Naive thymus-derived CD4-positive, alpha-beta T cell (primary cell): ENCODE data around the gene SMIM33. TPM values are rescaled to one million over a fixed set of nuclear protein-coding genes. Genes with fewer than 3 reads are reported as not detected.

Experiments used
- ATAC-seq: fragments of 150-1000 bp; cut with Tn5 transposase; 2 replicates; pipeline ENCODE4 v1.10.0; 2021; ENCODE audit warnings: mild to moderate bottlenecking, moderate library complexity
- CTCF ChIA-PET: fragments of 350-600 bp; sonication (Branson Sonifier 250); formaldehyde crosslinking; loops from one replicate; lab custom pipeline; 2021; ENCODE audit warnings: antibody characterized with exemption; lab: Charles Lee
- POLR2A ChIA-PET: fragments of 350-600 bp; sonication (Branson Sonifier 250); formaldehyde crosslinking; loops from one replicate; lab custom pipeline; 2021; ENCODE audit warnings: antibody characterized with exemption, inconsistent platforms; lab: Charles Lee
- DNase-seq, 9 donors: peaks; one replicate each; pipeline versions ENCODE4 v3.0.0 to v3.0.0-alpha.2; 2020 to 2022; ENCODE audit warnings: mixed read lengths in 1 of 9
- H3K27ac ChIP-seq: one replicate; pipeline ENCODE4 v1.7.0; 2013; ENCODE audit warnings: mild to moderate bottlenecking, low read depth, low read length, moderate library complexity
- H3K27me3 ChIP-seq, 2 donors: one replicate each; pipeline ENCODE4 v1.7.0; 2013; ENCODE audit warnings: low read length in 2 of 2, mild to moderate bottlenecking in 2 of 2, moderate library complexity in 2 of 2; ENCODE audit not compliant: control insufficient read depth in 2 of 2, insufficient read depth in 2 of 2
- H3K36me3 ChIP-seq, 3 experiments: 1 replicate in 2 of 3; 2 replicates in 1 of 3; pipeline ENCODE4 v1.7.0; 2013; ENCODE audit warnings: low read length in 3 of 3, mild to moderate bottlenecking in 3 of 3, moderate library complexity in 1 of 3; ENCODE audit not compliant: insufficient read depth in 3 of 3, control insufficient read depth in 2 of 3
- H3K4me1 ChIP-seq, 2 donors: one replicate each; pipeline ENCODE4 v1.7.0; 2013; ENCODE audit warnings: low read length in 2 of 2, mild to moderate bottlenecking in 2 of 2, moderate library complexity in 1 of 2; ENCODE audit not compliant: control insufficient read depth in 2 of 2, insufficient read depth in 2 of 2
- H3K4me3 ChIP-seq: 2 replicates; pipeline ENCODE4 v1.7.0; 2013; ENCODE audit warnings: mild to moderate bottlenecking, low read length
- H3K9me3 ChIP-seq, 3 experiments: 1 replicate in 2 of 3; 2 replicates in 1 of 3; pipeline ENCODE4 v1.7.0; 2013; ENCODE audit warnings: low read length in 3 of 3; ENCODE audit not compliant: control insufficient read depth in 2 of 3
- H3K27ac Mint-ChIP-seq, 9 donors: one replicate each; pipeline ENCODE4 v1.8.0; 2020 to 2022; ENCODE audit warnings: mixed read lengths in 9 of 9, mild to moderate bottlenecking in 8 of 9, moderate library complexity in 5 of 9, inconsistent platforms in 2 of 9
- H3K27me3 Mint-ChIP-seq, 5 donors: one replicate each; pipeline ENCODE4 v1.8.0; 2021 to 2022; ENCODE audit warnings: mixed read lengths in 5 of 5, mild to moderate bottlenecking in 1 of 5
- H3K36me3 Mint-ChIP-seq, 5 donors: one replicate each; pipeline ENCODE4 v1.8.0; 2020 to 2022; ENCODE audit warnings: mixed read lengths in 5 of 5, mild to moderate bottlenecking in 3 of 5, inconsistent platforms in 1 of 5
- H3K4me1 Mint-ChIP-seq, 7 donors: one replicate each; pipeline ENCODE4 v1.8.0; 2020 to 2022; ENCODE audit warnings: mixed read lengths in 7 of 7, mild to moderate bottlenecking in 3 of 7, inconsistent platforms in 1 of 7
- H3K4me3 Mint-ChIP-seq, 10 donors: one replicate each; pipeline ENCODE4 v1.8.0; 2020 to 2022; ENCODE audit warnings: mild to moderate bottlenecking in 10 of 10, mixed read lengths in 10 of 10, moderate library complexity in 6 of 10, inconsistent platforms in 2 of 10
- H3K9me3 Mint-ChIP-seq, 11 donors: one replicate each; pipeline ENCODE4 v1.8.0; 2020 to 2022; ENCODE audit warnings: mixed read lengths in 11 of 11, mild to moderate bottlenecking in 4 of 11, inconsistent platforms in 1 of 11, moderate library complexity in 1 of 11
- intact Hi-C, 2 donors: fragments of 100-400 bp; cut with micrococcal nuclease; formaldehyde crosslinking; loops; one replicate each; pipeline ENCODE4 v1.15.1; 2023
- polyA plus RNA-seq, 2 donors: library from polyadenylated mRNA; unstranded; fragments of 300-500 nt; fragmentation: Illumina TruSeq; gene quantifications; one replicate each; pipeline ENCODE4 v1.2.3, GENCODE V29; 2021
- total RNA-seq, 6 experiments: library from RNA in 5 of 6; stranded (reverse) in 5 of 6; gene quantifications; 1 replicate in 5 of 6; 2 replicates in 1 of 6; pipeline ENCODE4 v1.2.3 and lab custom pipeline; 2021 to 2026

SMIM33 gene
- total and polyA plus RNA-seq, 7 experiments from 2014 or later: 0.09 to 0.99 (median 0.27) TPM; not detected in 2

- Histone ChIP-seq H3K27ac (peak overlapping the region; percentile 73), H3K36me3 (no peaks in the 10 kb centered on the region), H3K27me3 (no peaks in the 10 kb centered on the region), H3K4me3 (peak overlapping the region; percentile 10), H3K4me1 (peaks cover 35 to 49% of the 10 kb centered on the region in 2 donors), H3K9me3 (no peaks in the 10 kb centered on the region)
- peak overlapping the region; percentile 38 to 86 (median 64) for H3K4me3 Mint-ChIP-seq
- ChIA-PET CTCF (interaction anchor here (0.6 to 3.9 kb wide), 6 partner anchors 27 to 232 kb away, joined by 3 to 16 read pairs (median 4); no protein-coding TSS in a partner anchor), POLR2A (interaction anchor here (0.6 to 5.6 kb wide), 16 partner anchors 9 to 150 kb away, joined by 3 to 36 read pairs (median 5); partner anchors contain the start of genes DNAJC18, SMIM33, STING1 and UBE2D2)
- DNase-seq: peak in 8 of 9 donors; percentile 71 to 89 (median 85)
- peak; percentile 98 for ATAC-seq
- peaks cover 0 to 1% (median 0%) of the 10 kb centered on the region in 11 donors for H3K9me3 Mint-ChIP-seq
- no peaks in the 10 kb centered on the region for H3K36me3 Mint-ChIP-seq
- intact Hi-C loops: loop anchor here (1.0 to 2.0 kb wide), 9 partner anchors 12 to 55 kb away; partner anchors contain the start of genes DNAJC18 (in 2 of the 2) and STING1 (in 2 of the 2)
- H3K27me3 Mint-ChIP-seq: no peaks in the 10 kb centered on the region
- H3K27ac Mint-ChIP-seq: peak overlapping the region; percentile 89 to 98 (median 94)
- peaks cover 33 to 72% (median 64%) of the 10 kb centered on the region in 7 donors for H3K4me1 Mint-ChIP-seq
Observed at GRCh38 chr5:139458580-139459407, 12.0 kb upstream of the SMIM33 start.

GRCh38 chr5:139459451-139459934, 11.3 kb upstream of the SMIM33 start:
- H3K4me1 Mint-ChIP-seq: peaks cover 27 to 65% (median 58%) of the 10 kb centered on the region in 7 donors
- no peak for ATAC-seq
- peak overlapping the region in 5 of 10 donors; percentile 29 to 86 (median 61) for H3K4me3 Mint-ChIP-seq
- Histone ChIP-seq H3K4me3 (peak overlapping the region; percentile 10), H3K4me1 (peaks cover 29 to 42% of the 10 kb centered on the region in 2 donors), H3K36me3 (no peaks in the 10 kb centered on the region), H3K27ac (peak overlapping the region; percentile 73), H3K27me3 (no peaks in the 10 kb centered on the region), H3K9me3 (no peaks in the 10 kb centered on the region)
- peak in 1 of 9 donors; percentile 54 for DNase-seq
- intact Hi-C loops: loop anchor here (1.0 to 2.0 kb wide), 4 partner anchors 13 to 53 kb away; partner anchors contain the start of gene STING1 (in 2 of the 2)
- H3K27me3 Mint-ChIP-seq: no peaks in the 10 kb centered on the region
- H3K36me3 Mint-ChIP-seq: no peaks in the 10 kb centered on the region
- peaks cover 0 to 1% (median 0%) of the 10 kb centered on the region in 11 donors for H3K9me3 Mint-ChIP-seq
- peak overlapping the region; percentile 89 to 98 (median 94) for H3K27ac Mint-ChIP-seq
- ChIA-PET CTCF (interaction anchor here (0.7 to 3.9 kb wide), 3 partner anchors 37 to 231 kb away, joined by 3 to 16 read pairs (median 5); no protein-coding TSS in a partner anchor), POLR2A (interaction anchor here (0.8 to 5.6 kb wide), 10 partner anchors 8 to 105 kb away, joined by 3 to 36 read pairs (median 5); partner anchors contain the start of genes DNAJC18, SMIM33, STING1 and UBE2D2)

GRCh38 chr5:139460455-139460854, 10.3 kb upstream of the SMIM33 start:
- CTCF ChIA-PET: interaction anchor here (0.7 to 3.9 kb wide), 4 partner anchors 22 to 52 kb away, joined by 3 to 16 read pairs (median 3); no protein-coding TSS in a partner anchor
- H3K4me3 ChIP-seq: no peak overlapping the region
- H3K4me1 Mint-ChIP-seq: peaks cover 25 to 56% (median 52%) of the 10 kb centered on the region in 7 donors

GRCh38 chr5:139461176-139461575, 9.6 kb upstream of the SMIM33 start:
- peaks cover 25 to 53% (median 51%) of the 10 kb centered on the region in 7 donors for H3K4me1 Mint-ChIP-seq
- Histone ChIP-seq H3K36me3 (no peaks in the 10 kb centered on the region), H3K9me3 (no peaks in the 10 kb centered on the region), H3K4me3 (no peak overlapping the region), H3K4me1 (peaks cover 29 to 40% of the 10 kb centered on the region in 2 donors), H3K27ac (no peak overlapping the region), H3K27me3 (no peaks in the 10 kb centered on the region)
- ChIA-PET POLR2A (interaction anchor here (1.3 to 5.6 kb wide), 6 partner anchors 9 to 41 kb away, joined by 4 to 36 read pairs (median 12); partner anchors contain the start of genes DNAJC18, SMIM33 and STING1), CTCF (interaction anchor here (1.5 to 3.9 kb wide), 2 partner anchors 39 to 51 kb away, joined by 3 to 16 read pairs; no protein-coding TSS in a partner anchor)
- DNase-seq (no peak), ATAC-seq (no peak)
- H3K27ac Mint-ChIP-seq: peak overlapping the region in 8 of 9 donors; percentile 26 to 95 (median 70)
- no peaks in the 10 kb centered on the region for H3K36me3 Mint-ChIP-seq
- intact Hi-C loops: no loop called here
- H3K4me3 Mint-ChIP-seq: peak overlapping the region in 1 of 10 donors; percentile 13
- no peaks in the 10 kb centered on the region for H3K27me3 Mint-ChIP-seq
- peaks cover 0 to 1% (median 0%) of the 10 kb centered on the region in 11 donors for H3K9me3 Mint-ChIP-seq

More at GRCh38 chr5:139460455-139460854, 10.3 kb upstream of the SMIM33 start:
- POLR2A ChIA-PET: interaction anchor here (0.5 to 5.6 kb wide), 5 partner anchors 10 to 36 kb away, joined by 4 to 36 read pairs (median 20); partner anchors contain the start of genes DNAJC18 and SMIM33
- Mint-ChIP-seq H3K27ac (peak overlapping the region in 8 of 9 donors; percentile 44 to 98 (median 76)), H3K36me3 (no peaks in the 10 kb centered on the region), H3K9me3 (peaks cover 0 to 1% (median 0%) of the 10 kb centered on the region in 11 donors), H3K27me3 (no peaks in the 10 kb centered on the region), H3K4me3 (peak overlapping the region in 1 of 10 donors; percentile 30)
- peaks cover 29 to 40% of the 10 kb centered on the region in 2 donors for H3K4me1 ChIP-seq
- ATAC-seq (no peak), DNase-seq (no peak)
- no peaks in the 10 kb centered on the region for H3K27me3 ChIP-seq
- H3K9me3 ChIP-seq: no peaks in the 10 kb centered on the region
- intact Hi-C loops: no loop called here
- no peaks in the 10 kb centered on the region for H3K36me3 ChIP-seq
- no peak overlapping the region for H3K27ac ChIP-seq

- H3K9me3 Mint-ChIP-seq: peaks cover 0 to 1% (median 0%) of the 10 kb centered on the region in 11 donors
- H3K4me1 ChIP-seq: peaks cover 29 to 40% of the 10 kb centered on the region in 2 donors
- ATAC-seq (no peak), DNase-seq (no peak)
- POLR2A ChIA-PET: interaction anchor here (0.7 to 1.6 kb wide), 5 partner anchors 12 to 40 kb away, joined by 3 to 5 read pairs (median 4); partner anchors contain the start of gene STING1
- no peaks in the 10 kb centered on the region for H3K27me3 Mint-ChIP-seq
- H3K9me3 ChIP-seq: no peaks in the 10 kb centered on the region
- no peaks in the 10 kb centered on the region for H3K27me3 ChIP-seq
- no peaks in the 10 kb centered on the region for H3K36me3 ChIP-seq
- H3K4me3 ChIP-seq: no peak overlapping the region
- H3K4me1 Mint-ChIP-seq: peaks cover 20 to 48% (median 46%) of the 10 kb centered on the region in 7 donors
- CTCF ChIA-PET: interaction anchor here (1.2 to 3.9 kb wide), 3 partner anchors 9 to 50 kb away, joined by 3 to 16 read pairs (median 4); partner anchors contain the start of gene SMIM33
- peak overlapping the region in 3 of 9 donors; percentile 10 to 70 (median 51) for H3K27ac Mint-ChIP-seq
- H3K36me3 Mint-ChIP-seq: no peaks in the 10 kb centered on the region
- H3K27ac ChIP-seq: no peak overlapping the region
- intact Hi-C loops: no loop called here
- no peak overlapping the region for H3K4me3 Mint-ChIP-seq
Observed at GRCh38 chr5:139461698-139462097, 9.1 kb upstream of the SMIM33 start.
